ENCODE measurements around the gene SFTPB.

DNA sequence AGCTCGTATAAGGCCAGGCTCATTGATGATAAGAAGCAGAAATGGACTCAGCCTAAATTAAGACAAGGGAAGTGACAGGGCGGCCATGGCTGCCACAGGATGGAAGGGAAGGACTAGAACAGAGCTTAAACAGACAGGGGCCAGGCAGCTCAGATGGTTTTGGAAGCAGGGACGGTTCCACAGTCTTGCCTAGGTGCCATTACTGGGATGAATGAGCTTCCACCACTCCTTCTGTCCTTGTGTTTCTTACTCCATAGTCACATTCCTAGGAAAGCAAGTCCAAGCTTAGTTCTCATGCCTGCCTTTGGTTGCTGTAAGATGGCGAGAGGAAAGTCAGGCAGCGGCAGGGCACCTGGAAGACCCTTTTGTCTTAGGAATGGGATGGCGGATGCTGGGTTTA, 38.1 kb upstream of the SFTPB start:
- TF ChIP-seq EZH2 (IDR thresholded peaks at IDR 0.05) (no peak), POLR2AphosphoS5 (IDR thresholded peaks at IDR 0.05; ENCODE audit: borderline replicate concordance, low read depth, low read length) (no peak), FOXP2 (optimal IDR thresholded peaks at IDR 0.05; ENCODE audit: control extremely low read depth, extremely low read length, insufficient read depth) (no peak)

All from SK-N-MC (cell line).